Activated T-helper 1 cell treated with anti-CD3 and anti-CD28 coated beads, Interleukin-2, amount 50 U/mL, for 16 hours (primary cell): ENCODE data around the gene UBE3C.
"Not testable (repeated sequence)": the region's sequence is repeated elsewhere in the genome, so short reads cannot be mapped to it uniquely, and the experiment has no call there.

Source experiments
- DNase-seq, 2 donors: peaks; one replicate each; pipeline ENCODE4 v3.0.0-alpha.2; 2020; ENCODE audit warnings: low read depth in 1 of 2, low spot score in 1 of 2

Gene UBE3C

GRCh38 chr7:157234271-157234670, 95.5 kb downstream of the UBE3C start:
- DNase-seq = no peak

GRCh38 chr7:157235357-157236333, 96.9 kb downstream of the UBE3C start:
- DNase-seq = no peak

- DNase-seq = no peak
Measured at GRCh38 chr7:157238087-157238486, 99.4 kb downstream of the UBE3C start.

GRCh38 chr7:157239571-157240270, 101.0 kb downstream of the UBE3C start:
- DNase-seq = no peak

- no peak for DNase-seq
Measured at GRCh38 chr7:157241631-157242030, 102.9 kb downstream of the UBE3C start.

GRCh38 chr7:157244516-157245294, 106.0 kb downstream of the UBE3C start:
- DNase-seq = no peak

- DNase-seq = no peak
Measured at GRCh38 chr7:157246052-157246451, 107.3 kb downstream of the UBE3C start.

GRCh38 chr7:157248659-157249058, 109.9 kb downstream of the UBE3C start:
- DNase-seq = no peak

GRCh38 chr7:157250605-157251228, 112.0 kb downstream of the UBE3C start:
- peak; percentile 11 to 12 for DNase-seq

GRCh38 chr7:157251817-157252216, 113.1 kb downstream of the UBE3C start:
- DNase-seq = not testable (repeated sequence)

GRCh38 chr7:157253850-157254249, 115.1 kb downstream of the UBE3C start:
- DNase-seq = no peak

GRCh38 chr7:157254781-157255180, 116.1 kb downstream of the UBE3C start:
- DNase-seq = not testable (repeated sequence)

- DNase-seq = no peak
Measured at GRCh38 chr7:157255201-157255606, 116.5 kb downstream of the UBE3C start.

- no peak for DNase-seq
Measured at GRCh38 chr7:157263156-157263555, 124.4 kb downstream of the UBE3C start.

GRCh38 chr7:157265051-157265450, 126.3 kb downstream of the UBE3C start:
- no peak for DNase-seq

- no peak for DNase-seq
Measured at GRCh38 chr7:157266272-157266671, 127.5 kb downstream of the UBE3C start.

- no peak for DNase-seq
Measured at GRCh38 chr7:157267516-157267915, 128.8 kb downstream of the UBE3C start.

- no peak for DNase-seq
Measured at GRCh38 chr7:157267956-157268355, 129.2 kb downstream of the UBE3C start.

GRCh38 chr7:157268540-157268939, 129.8 kb downstream of the UBE3C start:
- DNase-seq = no peak

GRCh38 chr7:157269341-157270059, 130.8 kb downstream of the UBE3C start:
- no peak for DNase-seq
